Measurements from ENCODE around the gene MRPL38. TPM values are rescaled to one million over a fixed set of nuclear protein-coding genes. Genes with fewer than 3 reads are reported as not detected.

MRPL38 gene
- total RNA-seq, 2 donors from 2014 or later, result 103 to 118 TPM

GRCh38 chr17:75927286-75927922, 22.7 kb upstream of the MRPL38 start:
- no peak overlapping the region for H3K4me3 Mint-ChIP-seq
- no peak overlapping the region for H3K27ac Mint-ChIP-seq
- H3K4me3 ChIP-seq (ENCODE audit: low read length), result no peak overlapping the region
- H3K9me3 ChIP-seq (ENCODE audit: control insufficient read depth, low read length), result no peaks in the 10 kb centered on the region
- peak; percentile 90 for DNase-seq
- TF ChIP-seq CTCF (conservative IDR thresholded peaks at IDR 0.05), result peak; percentile 82
- no peak overlapping the region for H3K9ac ChIP-seq (ENCODE audit: extremely low read depth, low read length, poor library complexity, severe bottlenecking)
- H3K9me3 Mint-ChIP-seq, result no peaks in the 10 kb centered on the region
- peaks cover 24% of the 10 kb centered on the region for H3K36me3 Mint-ChIP-seq (ENCODE audit: low read depth)
- H3K4me1 Mint-ChIP-seq, result no peaks in the 10 kb centered on the region
- no peak overlapping the region for H3K27ac ChIP-seq (ENCODE audit: low read depth, low read length)
- H3K4me1 ChIP-seq (ENCODE audit: control insufficient read depth, insufficient read depth, low read length), result no peaks in the 10 kb centered on the region
- no peaks in the 10 kb centered on the region for H3K27me3 ChIP-seq (ENCODE audit: control insufficient read depth, insufficient read depth, low read length, poor library complexity, severe bottlenecking)
- no peaks in the 10 kb centered on the region for H3K27me3 Mint-ChIP-seq (ENCODE audit: insufficient read depth)
- 88 to 90% methylated on average over 5 to 6 of the region's 6 CpGs for WGBS, 2 experiments (ENCODE audit: insufficient coverage in 1 of 2, insufficient read length in 1 of 2)
- peaks cover 13% of the 10 kb centered on the region for H3K36me3 ChIP-seq (ENCODE audit: control insufficient read depth, insufficient read depth, low read length)

GRCh38 chr17:75926456-75926855, 21.8 kb upstream of the MRPL38 start:
- H3K9ac ChIP-seq (ENCODE audit: extremely low read depth, low read length, poor library complexity, severe bottlenecking), result no peak overlapping the region
- Mint-ChIP-seq H3K4me3 (no peak overlapping the region), H3K9me3 (no peaks in the 10 kb centered on the region), H3K27ac (no peak overlapping the region), H3K27me3 (ENCODE audit: insufficient read depth) (no peaks in the 10 kb centered on the region), H3K4me1 (no peaks in the 10 kb centered on the region), H3K36me3 (ENCODE audit: low read depth) (peaks cover 20% of the 10 kb centered on the region)
- no peak overlapping the region for H3K4me3 ChIP-seq (ENCODE audit: low read length)
- no peaks in the 10 kb centered on the region for H3K9me3 ChIP-seq (ENCODE audit: control insufficient read depth, low read length)
- whole genome bisulfite sequencing, 2 experiments (ENCODE audit: insufficient coverage in 1 of 2, insufficient read length in 1 of 2), result 83 to 85% methylated on average over 1 to 4 of the region's 4 CpGs
- H3K27me3 ChIP-seq (ENCODE audit: control insufficient read depth, insufficient read depth, low read length, poor library complexity, severe bottlenecking), result no peaks in the 10 kb centered on the region
- peaks cover 13% of the 10 kb centered on the region for H3K36me3 ChIP-seq (ENCODE audit: control insufficient read depth, insufficient read depth, low read length)
- DNase-seq, result no peak
- H3K4me1 ChIP-seq (ENCODE audit: control insufficient read depth, insufficient read depth, low read length), result no peaks in the 10 kb centered on the region
- no peak for TF ChIP-seq CTCF (conservative IDR thresholded peaks at IDR 0.05)
- no peak overlapping the region for H3K27ac ChIP-seq (ENCODE audit: low read depth, low read length)

DNA sequence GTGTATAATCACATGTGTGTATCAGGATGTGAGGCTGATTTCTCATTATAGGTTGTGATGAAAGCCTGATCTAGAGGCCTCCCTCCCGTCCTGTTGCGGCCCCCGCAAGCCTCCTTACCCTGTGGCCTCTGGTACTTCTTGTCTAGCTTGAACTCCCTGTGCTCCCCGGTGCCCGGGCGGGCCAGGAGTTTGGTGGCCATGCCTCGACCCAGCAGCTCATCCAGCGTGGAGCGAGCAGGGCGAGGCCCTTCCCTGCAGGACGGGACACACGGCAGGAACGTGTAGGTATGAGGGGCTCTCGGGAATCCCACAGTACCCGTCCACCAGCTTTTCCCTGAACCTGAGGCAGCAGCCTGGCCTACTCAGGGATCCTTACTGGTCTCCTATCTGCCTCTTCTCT, 21.2 kb upstream of the MRPL38 start:
- Mint-ChIP-seq H3K4me1 (no peaks in the 10 kb centered on the region), H3K27ac (no peak overlapping the region), H3K9me3 (no peaks in the 10 kb centered on the region), H3K36me3 (ENCODE audit: low read depth) (peaks cover 16% of the 10 kb centered on the region), H3K4me3 (no peak overlapping the region), H3K27me3 (ENCODE audit: insufficient read depth) (no peaks in the 10 kb centered on the region)
- Histone ChIP-seq H3K4me3 (ENCODE audit: low read length) (no peak overlapping the region), H3K36me3 (ENCODE audit: control insufficient read depth, insufficient read depth, low read length) (peaks cover 13% of the 10 kb centered on the region), H3K27me3 (ENCODE audit: control insufficient read depth, insufficient read depth, low read length, poor library complexity, severe bottlenecking) (no peaks in the 10 kb centered on the region), H3K9ac (ENCODE audit: extremely low read depth, low read length, poor library complexity, severe bottlenecking) (no peak overlapping the region), H3K9me3 (ENCODE audit: control insufficient read depth, low read length) (no peaks in the 10 kb centered on the region), H3K4me1 (ENCODE audit: control insufficient read depth, insufficient read depth, low read length) (no peaks in the 10 kb centered on the region), H3K27ac (ENCODE audit: low read depth, low read length) (no peak overlapping the region)
- no peak for TF ChIP-seq CTCF (conservative IDR thresholded peaks at IDR 0.05)
- WGBS, 2 experiments (ENCODE audit: insufficient coverage in 1 of 2, insufficient read length in 1 of 2), result 90 to 96% methylated on average over 7 to 15 of the region's 15 CpGs
- DNase-seq, result no peak

All from endodermal cell (in vitro differentiated cells).